Head of caudate nucleus (tissue), 42 donors: ENCODE data around the gene ZNF540.
A peak's percentile ranks its signal among the peaks of the same experiment; 100 is the strongest.
"Not testable (repeated sequence)": the region's sequence is repeated elsewhere in the genome, so short reads cannot be mapped to it uniquely, and the experiment has no call there.

Experiments used
- DNase-seq, 42 donors: peaks; one replicate each; pipeline versions ENCODE4 v3.0.0 to v3.0.0-alpha.2; 2020 to 2021; ENCODE audit warnings: mixed read lengths in 7 of 42
- intact Hi-C: fragments of 100-400 bp; cut with DNase I; formaldehyde crosslinking; loops from one replicate; pipeline ENCODE4 v1.15.0; 2022

The ZNF540 gene

GRCh38 chr19:37594304-37594981 is at the start of gene ZNF540, which contains the start of gene ZNF571:
Gene ZNF540 (plus strand): TSS chr19:37594876. CDS start chr19:37598448, 3,572 bp downstream.
Gene ZNF571 (minus strand): TSS chr19:37594792. CDS start chr19:37586676, 8,116 bp downstream.
- intact Hi-C loops: no loop called here
- peak; percentile 91 to 98 (median 96) for DNase-seq

- intact Hi-C loops: no loop called here
- peak in 39 of 42 donors; percentile 9 to 82 (median 56) for DNase-seq
Observed at GRCh38 chr19:37551129-37551993, 43.3 kb upstream of the ZNF540 start.

- no peak for DNase-seq
- intact Hi-C loops: no loop called here
Observed at GRCh38 chr19:37563518-37563917, 31.2 kb upstream of the ZNF540 start.

- DNase-seq: no peak
- intact Hi-C loops: no loop called here
Observed at GRCh38 chr19:37564624-37565369, 29.9 kb upstream of the ZNF540 start.

- DNase-seq: no peak
- intact Hi-C loops: no loop called here
Observed at GRCh38 chr19:37565370-37565669, 29.4 kb upstream of the ZNF540 start.

- DNase-seq: no peak
- intact Hi-C loops: no loop called here
Observed at GRCh38 chr19:37572203-37572602, 22.5 kb upstream of the ZNF540 start.

GRCh38 chr19:37583340-37583739 is 11.3 kb upstream of the ZNF540 start:
- DNase-seq: no peak

GRCh38 chr19:37593996-37594303 is 726 bp upstream of the ZNF540 start:
- intact Hi-C loops: no loop called here
- DNase-seq: no peak

More at GRCh38 chr19:37583340-37583739, 11.3 kb upstream of the ZNF540 start:
- intact Hi-C loops: no loop called here

GRCh38 chr19:37594982-37595382 is 306 bp downstream of the ZNF540 start:
- peak; percentile 24 to 79 (median 60) for DNase-seq
- intact Hi-C loops: no loop called here

GRCh38 chr19:37635076-37636056 is 40.7 kb downstream of the ZNF540 start:
- intact Hi-C loops: no loop called here
- no peak for DNase-seq

GRCh38 chr19:37654118-37654517 is 59.4 kb downstream of the ZNF540 start:
- intact Hi-C loops: no loop called here
- no peak for DNase-seq

- intact Hi-C loops: no loop called here
- DNase-seq: peak in 38 of 42 donors; percentile 1 to 75 (median 34)
Observed at GRCh38 chr19:37654629-37655300, 60.1 kb downstream of the ZNF540 start.

GRCh38 chr19:37655301-37655688 is 60.6 kb downstream of the ZNF540 start, which contains the start of gene ZFP30:
Gene ZFP30 (minus strand): TSS chr19:37655465. CDS start chr19:37647822, 7,643 bp downstream.
- DNase-seq: peak; percentile 84 to 99 (median 96)
- intact Hi-C loops: no loop called here

- intact Hi-C loops: no loop called here
- DNase-seq: peak; percentile 58 to 94 (median 89)
Observed at GRCh38 chr19:37655689-37656371, 61.2 kb downstream of the ZNF540 start.

GRCh38 chr19:37657157-37657556 is 62.5 kb downstream of the ZNF540 start:
- intact Hi-C loops, DNase-seq: not testable (repeated sequence)
